ENCODE data around the gene NAPA.
A peak's percentile ranks its signal among the peaks of the same experiment; 100 is the strongest.

The NAPA gene

DNA sequence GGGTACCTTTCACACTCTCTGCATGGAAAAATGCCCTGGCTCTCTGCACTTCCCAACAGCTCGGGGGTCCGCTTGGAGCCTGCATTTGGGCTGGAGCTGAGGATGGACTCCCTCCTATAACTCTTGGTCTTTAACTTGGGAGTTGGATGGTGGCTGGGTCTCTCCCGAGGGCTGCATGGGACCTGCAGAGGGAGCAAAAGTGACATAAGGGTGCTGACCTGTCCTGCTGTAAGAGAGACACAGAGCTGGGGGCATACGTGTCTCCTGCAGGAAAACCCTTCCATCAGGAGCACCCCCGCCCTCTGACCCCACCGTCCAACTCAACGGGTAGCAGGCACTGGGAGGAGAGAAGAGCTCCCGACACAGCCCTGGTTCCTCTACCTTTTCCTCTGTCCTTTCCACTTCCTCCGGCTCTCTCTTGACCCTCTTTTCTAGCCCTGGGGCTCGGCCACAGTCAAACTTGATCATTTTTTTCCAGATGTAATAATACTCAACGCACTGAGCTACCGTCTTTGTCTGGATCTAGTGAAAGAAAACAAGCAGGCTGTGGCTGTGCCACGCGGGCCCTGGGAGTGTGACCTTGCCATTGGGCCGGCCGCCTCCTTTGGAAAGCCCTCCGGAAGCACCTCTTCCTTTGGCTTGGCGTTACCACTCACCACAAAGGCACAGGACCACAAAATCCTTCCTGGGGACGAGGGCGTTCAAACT is 6.8 kb upstream of the NAPA start:
- no peak for DNase-seq

DNA sequence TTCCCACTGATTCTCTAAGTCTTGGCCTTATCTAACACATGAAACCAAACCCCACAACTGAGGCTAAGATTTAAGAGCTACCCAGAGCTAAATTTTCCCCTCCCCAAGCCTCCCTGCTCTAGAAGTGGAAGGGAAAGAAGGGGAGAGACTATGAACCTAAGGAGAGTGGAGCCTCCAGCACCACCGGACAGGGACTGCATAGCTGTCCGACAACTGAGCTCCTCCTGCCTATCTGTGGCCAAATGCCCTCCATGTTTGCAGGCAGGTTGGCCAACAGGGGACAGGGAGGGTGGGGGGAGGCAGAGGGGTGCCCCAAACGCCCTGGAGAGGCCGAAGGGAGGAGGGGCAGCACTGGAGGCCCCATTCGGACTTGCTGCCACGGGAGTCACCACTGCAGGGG is 6.0 kb upstream of the NAPA start:
- no peak for DNase-seq

DNA sequence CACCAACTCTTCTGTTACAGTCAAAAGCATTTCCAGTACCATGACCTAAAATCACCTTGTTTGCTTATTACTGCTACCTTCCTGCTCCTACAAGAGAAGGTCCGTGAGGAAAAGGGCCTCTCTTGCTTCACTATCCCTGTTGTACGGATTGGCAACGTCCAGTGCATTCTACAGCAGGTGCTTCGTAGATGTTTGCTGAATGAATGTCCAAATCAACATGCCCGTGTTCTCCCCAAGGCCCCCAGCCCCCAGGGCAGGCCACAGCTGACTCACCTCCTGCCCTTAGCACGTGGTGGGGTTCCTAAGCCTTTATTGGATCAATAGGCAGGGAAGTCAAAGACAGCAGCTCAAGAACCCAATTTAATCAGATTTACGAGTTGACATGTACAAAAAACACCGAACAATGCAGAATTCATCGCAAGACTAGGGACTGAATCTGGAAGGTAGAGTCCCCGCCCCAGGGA is 5.5 kb upstream of the NAPA start:
- no peak for DNase-seq

GRCh38 chr19:47518854-47519253 is 4.0 kb upstream of the NAPA start:
- no peak for DNase-seq

- no peak for DNase-seq
These were observed 3.3 kb upstream of the NAPA start for GRCh38 chr19:47518139-47518538.

- DNase-seq: no peak
These were observed 553 bp downstream of the NAPA start for GRCh38 chr19:47514151-47514868.

DNA sequence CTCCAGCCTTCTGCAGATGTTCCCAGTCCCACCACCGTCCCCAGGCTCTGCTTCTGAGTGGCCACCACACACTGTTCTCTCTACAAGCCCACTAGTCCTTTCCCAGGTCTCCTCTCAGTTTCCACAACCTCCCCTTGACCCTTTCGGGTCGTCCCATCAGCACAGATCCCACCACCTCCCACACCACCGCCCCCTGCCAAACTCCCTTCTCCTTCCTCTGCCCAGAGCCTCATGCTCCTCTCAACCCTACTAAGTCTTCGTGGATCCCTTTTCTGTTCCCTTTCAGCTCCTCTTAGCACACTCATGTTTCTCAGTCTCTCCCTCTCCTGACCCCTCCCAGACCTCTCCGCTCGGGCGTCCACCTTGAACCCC is 1.9 kb downstream of the NAPA start:
- no peak for DNase-seq

- peak; percentile 53 for DNase-seq
These were observed 2.5 kb downstream of the NAPA start for GRCh38 chr19:47512183-47512947.

DNA sequence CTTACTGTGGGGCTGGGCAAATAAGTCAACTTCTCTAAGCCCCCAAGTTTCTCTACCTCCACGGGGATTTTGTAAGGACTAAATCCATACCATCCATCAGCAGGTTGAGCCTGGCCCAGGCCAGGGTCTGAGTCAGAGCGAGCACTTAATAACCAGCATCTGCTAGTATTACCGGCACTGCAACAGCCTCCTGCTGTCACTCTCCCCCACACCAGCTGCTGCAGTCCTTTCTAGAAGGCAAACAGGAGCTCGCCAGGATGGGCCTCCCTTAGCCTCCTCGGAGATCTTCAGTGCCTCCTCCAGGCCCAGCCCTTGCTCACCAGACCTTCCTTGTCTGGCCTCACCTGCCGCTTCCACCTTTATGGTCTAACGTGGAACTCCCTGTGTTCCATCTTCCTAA is 3.2 kb downstream of the NAPA start:
- no peak for DNase-seq

- no peak for DNase-seq
These were observed 3.7 kb downstream of the NAPA start for GRCh38 chr19:47511128-47511517.

DNA sequence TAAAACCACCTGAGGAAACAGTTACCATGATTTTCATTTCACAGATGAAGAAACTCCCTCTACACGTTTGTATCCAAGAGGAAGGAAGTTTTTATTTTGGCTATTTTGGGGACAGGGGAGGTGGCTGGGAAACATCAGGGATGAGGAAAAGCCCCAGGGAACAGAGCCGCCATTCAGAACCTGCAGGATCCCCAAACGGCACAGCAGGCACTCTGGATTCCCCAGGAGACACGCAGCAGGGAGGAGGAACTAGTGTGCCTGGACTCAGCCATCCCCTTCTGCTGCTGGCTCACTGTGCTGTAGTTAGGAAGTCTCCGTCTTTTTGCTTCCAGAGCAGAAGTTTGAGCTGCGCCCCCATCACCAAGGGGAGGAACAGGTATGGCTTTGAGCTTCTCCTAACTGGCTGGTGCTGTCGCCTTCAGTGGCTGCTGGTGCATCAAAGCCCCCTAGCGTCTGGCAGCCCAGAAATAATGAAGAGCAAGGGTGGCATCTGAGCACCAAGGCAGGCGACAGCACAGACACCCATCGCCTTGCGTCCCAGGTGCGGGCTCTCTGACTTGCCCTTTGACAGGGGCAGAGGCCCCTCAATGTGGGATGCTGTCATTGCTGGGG is 4.2 kb downstream of the NAPA start:
- no peak for DNase-seq

- DNase-seq: no peak
These were observed 4.9 kb downstream of the NAPA start for GRCh38 chr19:47509973-47510372.

DNA sequence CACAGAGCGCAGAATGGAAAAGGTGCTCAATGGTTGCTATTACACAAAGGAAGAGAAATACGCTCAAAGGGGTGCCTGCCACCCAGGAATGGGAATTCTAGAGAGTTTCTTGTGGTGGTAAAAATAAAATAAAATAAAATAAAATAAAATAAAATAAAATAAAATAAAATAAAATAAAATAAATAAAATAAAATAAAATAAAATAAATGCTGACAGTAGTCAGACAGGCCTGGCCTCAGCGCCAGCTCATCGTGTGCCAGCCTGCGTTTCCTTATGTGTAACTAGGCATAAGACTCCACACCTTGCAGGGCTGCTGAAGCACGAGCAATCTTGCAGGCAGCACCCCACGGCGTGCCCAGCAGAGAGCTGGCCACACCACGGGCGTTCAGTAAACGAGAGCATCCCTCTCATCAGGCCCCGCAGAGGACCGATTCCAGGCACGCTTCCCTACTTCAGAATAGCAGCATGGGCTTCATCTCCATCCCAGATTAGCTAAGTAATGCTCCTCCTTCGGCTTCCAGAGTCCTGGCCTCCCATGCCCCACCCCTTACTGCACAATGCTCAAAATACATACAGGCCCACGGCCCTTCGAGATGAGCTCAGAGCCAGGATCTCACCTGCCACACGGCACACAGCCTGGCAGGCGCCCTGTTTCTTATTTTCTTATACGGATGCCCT is 5.6 kb downstream of the NAPA start:
- DNase-seq: no peak

- DNase-seq: no peak
These were observed 6.1 kb downstream of the NAPA start for GRCh38 chr19:47508721-47509120.

GRCh38 chr19:47507924-47508553 is 6.8 kb downstream of the NAPA start:
- no peak for DNase-seq

DNA sequence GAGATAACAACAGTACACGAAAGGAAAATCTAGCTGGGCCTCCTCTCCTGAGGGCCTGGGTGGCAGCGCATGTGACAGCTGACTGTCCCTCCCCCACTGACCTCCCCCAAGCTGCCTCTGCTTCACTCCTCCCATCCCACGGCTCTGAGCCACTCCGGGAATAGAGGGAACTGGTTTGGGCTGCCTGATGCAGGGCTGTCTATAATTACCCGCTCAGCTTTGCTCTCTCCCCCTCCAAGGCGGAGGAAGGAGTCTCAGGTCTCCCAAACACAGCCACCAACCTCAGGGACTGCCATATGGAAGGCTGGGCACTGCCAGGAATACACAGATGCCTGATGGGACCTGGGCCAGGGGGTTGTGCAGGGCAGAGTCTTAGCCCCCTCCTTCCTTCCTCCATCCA is 7.9 kb downstream of the NAPA start:
- DNase-seq: no peak

DNA sequence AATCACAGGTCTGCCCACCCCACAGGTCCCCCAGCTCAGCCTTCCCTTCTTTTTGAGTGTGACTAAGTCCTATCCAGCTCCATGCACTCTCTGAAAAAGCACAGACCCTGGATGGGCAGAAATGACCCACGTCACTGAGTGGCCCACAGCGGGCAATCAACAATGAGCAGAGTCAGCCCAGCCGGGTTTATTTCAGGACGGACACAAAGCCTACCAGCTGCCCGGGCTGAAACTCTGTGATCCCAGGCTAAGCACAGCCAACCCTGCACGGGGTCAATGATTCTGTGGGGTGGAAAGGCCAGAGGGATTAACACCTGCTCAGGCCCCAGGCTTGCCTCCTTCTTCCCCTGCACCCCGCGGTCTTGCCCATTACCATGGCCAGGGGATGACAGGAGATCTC is 8.4 kb downstream of the NAPA start:
- DNase-seq: no peak

DNA sequence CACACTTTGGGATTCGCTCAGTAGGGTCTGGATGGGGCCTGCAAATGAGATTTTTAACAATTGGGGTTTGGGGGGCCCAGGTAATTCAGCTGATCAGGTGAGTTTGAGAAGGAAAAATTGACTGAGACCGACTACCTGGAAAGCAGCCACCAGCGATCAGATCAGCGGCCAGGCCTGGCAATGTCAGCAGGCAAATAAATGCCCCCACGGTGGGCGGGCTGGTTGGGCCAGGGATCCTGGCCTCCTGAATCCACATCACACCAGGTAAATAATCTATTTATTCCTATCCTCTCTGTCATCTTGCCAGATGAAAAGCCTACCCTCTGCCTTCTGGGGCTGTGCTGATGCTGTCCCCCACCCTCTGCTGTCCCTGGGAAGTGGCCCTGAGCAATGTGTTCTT is 9.4 kb downstream of the NAPA start:
- no peak for DNase-seq

DNA sequence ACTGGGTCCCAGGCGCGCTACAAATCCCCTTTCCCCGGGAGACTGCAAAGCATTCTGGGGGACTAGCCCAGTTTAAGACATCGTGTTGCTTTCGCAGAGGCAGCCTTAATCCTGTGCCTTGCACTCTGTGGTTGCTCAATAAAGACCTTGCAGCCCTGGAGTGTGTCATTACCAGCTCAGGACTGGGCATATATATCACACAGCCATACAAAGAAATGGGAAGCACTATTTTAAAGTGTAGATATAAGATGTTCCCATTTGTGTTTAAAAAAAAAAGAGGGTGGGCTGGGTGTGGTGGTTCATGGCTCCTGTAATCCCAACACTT is 11.1 kb downstream of the NAPA start:
- DNase-seq: no peak

GRCh38 chr19:47503130-47503825 is 11.6 kb downstream of the NAPA start:
- no peak for DNase-seq

GRCh38 chr19:47499863-47500830 is 14.7 kb downstream of the NAPA start:
- no peak for DNase-seq
